Pancreas (tissue), 10 donors: Measurements from ENCODE around the gene ZG16B. TPM values are rescaled to one million over a fixed set of nuclear protein-coding genes. Genes with fewer than 3 reads are reported as not detected.
A peak's percentile ranks its signal among the peaks of the same experiment; 100 is the strongest.

ENCODE experiments used
- ATAC-seq, 4 donors: fragments of 200-7000 bp; cut with Tn5 transposase; one replicate each; pipeline versions ENCODE4 v1.8.0 to v1.9.1; 2020; ENCODE audit warnings: mild to moderate bottlenecking in 4 of 4, moderate library complexity in 4 of 4
- DNase-seq, 6 donors: peaks; one replicate each; pipeline ENCODE4 v3.0.0-alpha.2; 2020
- FAIRE-seq: peaks from 2 replicates; lab custom pipeline; 2012; peaks lifted over from hg19 to GRCh38; lab: Jason Lieb, UNC
- H3K27ac ChIP-seq, 4 donors: fragments of 200-600 bp; sonication (generic); 1 replicate in 3 of 4; 2 replicates in 1 of 4; pipeline versions ENCODE4 v1.5.0 to v1.8.0; 2020
- H3K27me3 ChIP-seq, 4 donors: fragments of 200-600 bp; one replicate each; pipeline ENCODE4 v1.8.0; 2021
- H3K36me3 ChIP-seq, 3 donors: fragments of 200-600 bp; sonication (generic) in 1 of 3; one replicate each; pipeline versions ENCODE4 v1.5.0 to v1.8.0; 2020 to 2021
- H3K4me1 ChIP-seq, 3 donors: fragments of 200-600 bp; one replicate each; pipeline ENCODE4 v1.8.0; 2021
- H3K4me3 ChIP-seq, 4 donors: fragments of 200-600 bp; sonication (generic) in 2 of 4; one replicate each; pipeline versions ENCODE4 v1.5.0 to v1.8.0; 2020 to 2021
- H3K9me3 ChIP-seq, 4 donors: fragments of 200-600 bp; one replicate each; pipeline ENCODE4 v1.8.0; 2021
- CTCF ChIP-seq, 4 donors: fragments of 200-600 bp; sonication (generic) in 3 of 4; IDR thresholded peaks; one replicate each; pipeline versions ENCODE4 v1.5.0 to v1.8.0; 2021; ENCODE audit warnings: antibody characterized with exemption in 4 of 4
- WGBS, 2 donors: extraction: QIAGEN DNeasy Blood & Tissue Kit; methylation state at CpG; one replicate each; pipeline ENCODE4 v1.1.7; 2013; 5-methylcytosine and 5-hydroxymethylcytosine counted together
- intact Hi-C, 3 donors: fragments of 100-400 bp; cut with DNase I; formaldehyde crosslinking; loops; one replicate each; pipeline versions ENCODE4 v1.11.1 to v1.14.2; 2022
- polyA plus RNA-seq, 2 donors: library from polyadenylated mRNA; stranded (reverse); fragments of 200-250 nt; gene quantifications; one replicate each; pipeline ENCODE4 v1.2.3, GENCODE V29; 2013
- total RNA-seq, 6 donors: library from RNA; stranded (reverse); fragmentation: NEBNext Ultra II Directional in 4 of 6; extraction: Animal tissue kit (Norgen Biotek cat#: 25700) in 4 of 6; gene quantifications; one replicate each; pipeline versions ENCODE4 v1.2.1 to v1.2.4, GENCODE V29; 2021 to 2023
- donor health status: healthy with polysubstance abuse.
- donor health status: DM: no; HTN: no; CAD: no; lungs with moderate emphysema.
- donor health status: DM: no; HTN: no; CAD: no.
- donor health status: control.
- donor health status: control.
- donor health status: Bipolar disorder and iron deficiency.
- donor health status: DM: yes; HTN: yes; CAD: no.
- donor health status: DM: no; HTN: no; CAD: no.
- donor health status: DM: no; HTN: no; CAD: no.
- donor health status: DM: yes; HTN: yes; CAD: no.

Gene ZG16B
- total and polyA plus RNA-seq, 8 donors = 0.43 to 1.7 (median 0.80) TPM

GRCh38 chr16:2787961-2788360 is 42.1 kb upstream of the ZG16B start:
- Histone ChIP-seq H3K4me1 (no peaks in the 10 kb centered on the region), H3K27me3 (peaks cover 0 to 4% (median 0%) of the 10 kb centered on the region in 4 donors), H3K27ac (no peak overlapping the region), H3K4me3 (no peak overlapping the region), H3K36me3 (no peaks in the 10 kb centered on the region), H3K9me3 (no peaks in the 10 kb centered on the region)
- no peak for FAIRE-seq
- TF ChIP-seq CTCF (IDR thresholded peaks at IDR 0.05) = no peak
- intact Hi-C loops = no loop called here
- 37 to 40% methylated on average over 6 to 7 of the region's 7 CpGs for WGBS, 2 donors
- DNase-seq = no peak
- no peak for ATAC-seq

- Histone ChIP-seq H3K27ac (no peak overlapping the region), H3K27me3 (peaks cover 0 to 4% (median 0%) of the 10 kb centered on the region in 4 donors), H3K4me3 (no peak overlapping the region), H3K4me1 (no peaks in the 10 kb centered on the region), H3K9me3 (no peaks in the 10 kb centered on the region), H3K36me3 (no peaks in the 10 kb centered on the region)
- TF ChIP-seq CTCF (IDR thresholded peaks at IDR 0.05) = no peak
- intact Hi-C loops = no loop called here
- ATAC-seq (no peak), FAIRE-seq (no peak), DNase-seq (peak in 1 of 6 donors; percentile 20)
- 56 to 75% methylated on average over 5 of the region's 5 CpGs for WGBS, 2 donors
Measured at GRCh38 chr16:2790631-2791030, 39.5 kb upstream of the ZG16B start.

GRCh38 chr16:2791174-2791573 is 38.9 kb upstream of the ZG16B start:
- no peak for ATAC-seq
- no peaks in the 10 kb centered on the region for H3K36me3 ChIP-seq
- no peak overlapping the region for H3K4me3 ChIP-seq
- FAIRE-seq = no peak
- no peak overlapping the region for H3K27ac ChIP-seq
- intact Hi-C loops = no loop called here
- H3K27me3 ChIP-seq = peaks cover 0 to 4% (median 0%) of the 10 kb centered on the region in 4 donors
- 57 to 65% methylated on average over 8 of the region's 8 CpGs for WGBS, 2 donors
- no peaks in the 10 kb centered on the region for H3K9me3 ChIP-seq
- peak in 1 of 6 donors; percentile 31 for DNase-seq
- TF ChIP-seq CTCF (IDR thresholded peaks at IDR 0.05) = no peak
- H3K4me1 ChIP-seq = no peaks in the 10 kb centered on the region

- 81 to 93% methylated on average over 10 of the region's 10 CpGs for WGBS, 2 donors
- FAIRE-seq = no peak
- Histone ChIP-seq H3K27me3 (peaks cover 0 to 4% (median 0%) of the 10 kb centered on the region in 4 donors), H3K4me1 (no peaks in the 10 kb centered on the region), H3K4me3 (no peak overlapping the region), H3K27ac (no peak overlapping the region), H3K9me3 (no peaks in the 10 kb centered on the region), H3K36me3 (no peaks in the 10 kb centered on the region)
- TF ChIP-seq CTCF (IDR thresholded peaks at IDR 0.05) = no peak
- no peak for DNase-seq
- intact Hi-C loops = no loop called here
- no peak for ATAC-seq
Measured at GRCh38 chr16:2792940-2793339, 37.2 kb upstream of the ZG16B start.

GRCh38 chr16:2795395-2796143 is 34.5 kb upstream of the ZG16B start:
- Histone ChIP-seq H3K27ac (no peak overlapping the region), H3K27me3 (peaks cover 0 to 2% (median 0%) of the 10 kb centered on the region in 4 donors), H3K4me1 (no peaks in the 10 kb centered on the region), H3K4me3 (no peak overlapping the region), H3K36me3 (no peaks in the 10 kb centered on the region), H3K9me3 (no peaks in the 10 kb centered on the region)
- intact Hi-C loops = no loop called here
- DNase-seq = peak in 1 of 6 donors; percentile 3
- ATAC-seq = no peak
- FAIRE-seq = no peak
- WGBS, 2 donors = 69 to 77% methylated on average over 7 of the region's 7 CpGs
- no peak for TF ChIP-seq CTCF (IDR thresholded peaks at IDR 0.05)
